ENCODE measurements around the gene LDHB. TPM values are rescaled to one million over a fixed set of nuclear protein-coding genes. Genes with fewer than 3 reads are reported as not detected.

The LDHB gene
- total RNA-seq, 1 experiment from 2014 or later: 1,454 TPM

GRCh38 chr12:21675641-21676040, 18.0 kb upstream of the LDHB start (continued):
- TF ChIP-seq, protein P1, sequence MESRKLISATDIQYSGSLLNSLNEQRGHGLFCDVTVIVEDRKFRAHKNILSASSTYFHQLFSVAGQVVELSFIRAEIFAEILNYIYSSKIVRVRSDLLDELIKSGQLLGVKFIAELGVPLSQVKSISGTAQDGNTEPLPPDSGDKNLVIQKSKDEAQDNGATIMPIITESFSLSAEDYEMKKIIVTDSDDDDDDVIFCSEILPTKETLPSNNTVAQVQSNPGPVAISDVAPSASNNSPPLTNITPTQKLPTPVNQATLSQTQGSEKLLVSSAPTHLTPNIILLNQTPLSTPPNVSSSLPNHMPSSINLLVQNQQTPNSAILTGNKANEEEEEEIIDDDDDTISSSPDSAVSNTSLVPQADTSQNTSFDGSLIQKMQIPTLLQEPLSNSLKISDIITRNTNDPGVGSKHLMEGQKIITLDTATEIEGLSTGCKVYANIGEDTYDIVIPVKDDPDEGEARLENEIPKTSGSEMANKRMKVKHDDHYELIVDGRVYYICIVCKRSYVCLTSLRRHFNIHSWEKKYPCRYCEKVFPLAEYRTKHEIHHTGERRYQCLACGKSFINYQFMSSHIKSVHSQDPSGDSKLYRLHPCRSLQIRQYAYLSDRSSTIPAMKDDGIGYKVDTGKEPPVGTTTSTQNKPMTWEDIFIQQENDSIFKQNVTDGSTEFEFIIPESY (IDR thresholded peaks at IDR 0.05; ENCODE audit: extremely low read depth, insufficient replicate concordance, low read length): no peak

DNA sequence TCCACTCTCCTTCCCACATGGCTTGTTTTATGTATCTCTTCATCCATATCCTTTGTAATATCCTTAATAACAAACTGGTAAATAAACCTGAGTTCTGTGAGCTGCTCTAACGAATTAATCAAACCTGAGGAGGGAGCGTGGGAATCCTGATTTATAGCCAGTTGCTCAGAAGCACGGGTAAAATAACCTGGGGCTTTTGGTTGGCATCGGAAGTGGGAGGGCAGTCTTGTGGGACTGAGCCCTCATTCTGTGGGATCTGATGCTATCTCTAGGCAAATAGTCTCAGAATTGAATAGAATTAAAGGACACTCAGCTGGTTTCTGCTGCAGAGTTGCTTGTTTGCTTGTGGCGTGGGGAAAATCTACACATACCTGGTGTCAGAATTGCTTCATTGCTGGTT, 17.5 kb upstream of the LDHB start:
- Histone ChIP-seq H3K9ac (ENCODE audit: low read length) (no peak overlapping the region), H3K4me1 (ENCODE audit: control insufficient read depth in 1 of 2, insufficient read depth in 2 of 2, low read length in 2 of 2) (no peaks in the 10 kb centered on the region), H3K4me3 (replicated peaks in 1 of 2; ENCODE audit: low read depth in 1 of 2, low read length in 2 of 2) (no peak overlapping the region), H3K9me2 (ENCODE audit: insufficient read depth) (no peaks in the 10 kb centered on the region), H2AFZ (ENCODE audit: low read depth, low read length, poor library complexity, severe bottlenecking) (no peak overlapping the region), H4K20me1 (ENCODE audit: insufficient read depth) (no peaks in the 10 kb centered on the region), H3K4me2 (ENCODE audit: low read length) (no peak overlapping the region), H3K27ac (ENCODE audit: low read depth, low read length) (no peak overlapping the region), H3K27me3 (ENCODE audit: insufficient read depth, low read length) (0 out of 2 replicates have a peak, but pooled peaks cover 5% of the 10 kb centered on the region), H3K36me3 (ENCODE audit: control insufficient read depth in 1 of 2, insufficient read depth in 2 of 2, low read length in 2 of 2) (no peaks in the 10 kb centered on the region), H3K79me2 (ENCODE audit: insufficient read depth, low read length) (no peaks in the 10 kb centered on the region), H3K9me3 (ENCODE audit: control insufficient read depth in 1 of 2, insufficient read depth in 1 of 2, low read depth in 1 of 2, low read length in 2 of 2) (no peaks in the 10 kb centered on the region)
- DNase-seq (ENCODE audit: low read depth, low spot score): no peak
- intact Hi-C loops (cut with micrococcal nuclease): loop anchor here (5.0 kb wide), 1 partner anchor 378 kb away; no protein-coding TSS in a partner anchor
- no TSS peak for BruUV-seq (replicated peaks)
- ChIA-PET CTCF (no interaction called here), RAD21 (ENCODE audit: low non-redundant PET in 1 of 2, low total read pairs in 2 of 2, uncharacterized antibody in 2 of 2, unreplicated experiment in 2 of 2) (no interaction called here), POLR2A (no interaction called here)
- ATAC-seq: no peak
- TF ChIP-seq CBX3 (IDR thresholded peaks at IDR 0.05; ENCODE audit: low read depth) (no peak), ZFX (IDR thresholded peaks at IDR 0.05) (no peak), POLR2A (IDR thresholded peaks at IDR 0.05; ENCODE audit: borderline replicate concordance, extremely low read depth, insufficient read depth, insufficient read length) (no peak), CEBPB (IDR thresholded peaks at IDR 0.05; ENCODE audit: low read depth) (no peak), ZNF274 (IDR thresholded peaks at IDR 0.05; ENCODE audit: low read depth, low read length) (no peak), SP1 (IDR thresholded peaks at IDR 0.05; ENCODE audit: low read depth) (no peak), FOSL1 (IDR thresholded peaks at IDR 0.05; ENCODE audit: low read depth) (no peak), SIN3A (IDR thresholded peaks at IDR 0.05; ENCODE audit: low read depth) (no peak), YY1 (IDR thresholded peaks at IDR 0.05; ENCODE audit: extremely low read depth, insufficient replicate concordance, low read depth, low read length) (no peak), ELF1 (IDR thresholded peaks at IDR 0.05; ENCODE audit: borderline replicate concordance, low read depth) (no peak), POLR2AphosphoS5 (IDR thresholded peaks at IDR 0.05; ENCODE audit: low read depth, low read length) (no peak), SRF (IDR thresholded peaks at IDR 0.05; ENCODE audit: low read depth) (no peak), EZH2phosphoT487 (IDR thresholded peaks at IDR 0.05; ENCODE audit: borderline replicate concordance) (no peak), EGR1 (IDR thresholded peaks at IDR 0.05; ENCODE audit: low read depth) (no peak), EZH2 (IDR thresholded peaks at IDR 0.05) (no peak)
- TF ChIP-seq, protein P2, sequence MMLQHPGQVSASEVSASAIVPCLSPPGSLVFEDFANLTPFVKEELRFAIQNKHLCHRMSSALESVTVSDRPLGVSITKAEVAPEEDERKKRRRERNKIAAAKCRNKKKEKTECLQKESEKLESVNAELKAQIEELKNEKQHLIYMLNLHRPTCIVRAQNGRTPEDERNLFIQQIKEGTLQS (IDR thresholded peaks at IDR 0.05): no peak
- TF ChIP-seq, protein P1 (IDR thresholded peaks at IDR 0.05; ENCODE audit: extremely low read depth, insufficient replicate concordance, low read length): no peak
- TF ChIP-seq, protein P3, sequence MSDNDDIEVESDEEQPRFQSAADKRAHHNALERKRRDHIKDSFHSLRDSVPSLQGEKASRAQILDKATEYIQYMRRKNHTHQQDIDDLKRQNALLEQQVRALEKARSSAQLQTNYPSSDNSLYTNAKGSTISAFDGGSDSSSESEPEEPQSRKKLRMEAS (IDR thresholded peaks at IDR 0.05): no peak
- TF ChIP-seq, protein P4, sequence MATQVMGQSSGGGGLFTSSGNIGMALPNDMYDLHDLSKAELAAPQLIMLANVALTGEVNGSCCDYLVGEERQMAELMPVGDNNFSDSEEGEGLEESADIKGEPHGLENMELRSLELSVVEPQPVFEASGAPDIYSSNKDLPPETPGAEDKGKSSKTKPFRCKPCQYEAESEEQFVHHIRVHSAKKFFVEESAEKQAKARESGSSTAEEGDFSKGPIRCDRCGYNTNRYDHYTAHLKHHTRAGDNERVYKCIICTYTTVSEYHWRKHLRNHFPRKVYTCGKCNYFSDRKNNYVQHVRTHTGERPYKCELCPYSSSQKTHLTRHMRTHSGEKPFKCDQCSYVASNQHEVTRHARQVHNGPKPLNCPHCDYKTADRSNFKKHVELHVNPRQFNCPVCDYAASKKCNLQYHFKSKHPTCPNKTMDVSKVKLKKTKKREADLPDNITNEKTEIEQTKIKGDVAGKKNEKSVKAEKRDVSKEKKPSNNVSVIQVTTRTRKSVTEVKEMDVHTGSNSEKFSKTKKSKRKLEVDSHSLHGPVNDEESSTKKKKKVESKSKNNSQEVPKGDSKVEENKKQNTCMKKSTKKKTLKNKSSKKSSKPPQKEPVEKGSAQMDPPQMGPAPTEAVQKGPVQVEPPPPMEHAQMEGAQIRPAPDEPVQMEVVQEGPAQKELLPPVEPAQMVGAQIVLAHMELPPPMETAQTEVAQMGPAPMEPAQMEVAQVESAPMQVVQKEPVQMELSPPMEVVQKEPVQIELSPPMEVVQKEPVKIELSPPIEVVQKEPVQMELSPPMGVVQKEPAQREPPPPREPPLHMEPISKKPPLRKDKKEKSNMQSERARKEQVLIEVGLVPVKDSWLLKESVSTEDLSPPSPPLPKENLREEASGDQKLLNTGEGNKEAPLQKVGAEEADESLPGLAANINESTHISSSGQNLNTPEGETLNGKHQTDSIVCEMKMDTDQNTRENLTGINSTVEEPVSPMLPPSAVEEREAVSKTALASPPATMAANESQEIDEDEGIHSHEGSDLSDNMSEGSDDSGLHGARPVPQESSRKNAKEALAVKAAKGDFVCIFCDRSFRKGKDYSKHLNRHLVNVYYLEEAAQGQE (IDR thresholded peaks at IDR 0.05; ENCODE audit: low read depth): no peak

Measured in HCT116 (cell line).